Calu3 (cell line): ENCODE data around the gene KRTAP2-3. TPM values are rescaled to one million over a fixed set of nuclear protein-coding genes. Genes with fewer than 3 reads are reported as not detected.

Source experiments
- BruUV-seq: library from RNA; stranded (reverse); fragments of 400-500 nt; replicated peaks from 2 replicates; lab custom pipeline; 2021; lab: Mats Ljungman, UMichigan
- CTCF ChIA-PET: fragments of 300-600 bp; sonication (Branson Sonifier 250); formaldehyde crosslinking; loops from one replicate; lab custom pipeline; 2022; ENCODE audit warnings: antibody characterized with exemption; lab: Charles Lee
- DNase-seq: peaks from one replicate; pipeline ENCODE4 v3.0.0; 2022
- H3K27ac Mint-ChIP-seq: one replicate; pipeline ENCODE4 v1.8.0; 2022; ENCODE audit warnings: mixed read lengths; ENCODE audit not compliant: unreplicated experiment
- H3K27me3 Mint-ChIP-seq: one replicate; pipeline ENCODE4 v1.8.0; 2022; ENCODE audit warnings: mixed read lengths; ENCODE audit not compliant: unreplicated experiment
- H3K36me3 Mint-ChIP-seq: one replicate; pipeline ENCODE4 v1.8.0; 2022; ENCODE audit warnings: mild to moderate bottlenecking, moderate library complexity, mixed read lengths; ENCODE audit not compliant: insufficient read depth, unreplicated experiment
- H3K4me1 Mint-ChIP-seq: one replicate; pipeline ENCODE4 v1.8.0; 2022; ENCODE audit warnings: mild to moderate bottlenecking, low read depth, mixed read lengths; ENCODE audit not compliant: unreplicated experiment
- H3K4me3 Mint-ChIP-seq: one replicate; pipeline ENCODE4 v1.8.0; 2022; ENCODE audit warnings: mild to moderate bottlenecking, low read depth, moderate library complexity, mixed read lengths; ENCODE audit not compliant: unreplicated experiment
- H3K9me3 Mint-ChIP-seq: one replicate; pipeline ENCODE4 v1.8.0; 2022; ENCODE audit warnings: low read depth, mixed read lengths; ENCODE audit not compliant: unreplicated experiment
- CTCF ChIP-seq: fragments of 200-600 bp; IDR thresholded peaks from one replicate; pipeline ENCODE4 v1.8.0; 2022; ENCODE audit warnings: antibody characterized with exemption; ENCODE audit not compliant: unreplicated experiment
- intact Hi-C: fragments of 100-400 bp; cut with micrococcal nuclease; formaldehyde crosslinking; loops from one replicate; pipeline ENCODE4 v1.10.0; 2022; ENCODE audit not compliant: unreplicated experiment
- total RNA-seq: library from RNA; stranded (reverse); gene quantifications from 2 replicates; pipeline ENCODE4 v1.2.3, GENCODE V29; 2022

Gene KRTAP2-3
- total RNA-seq, 1 experiment from 2014 or later, result 18.2 TPM

- CTCF ChIA-PET, result interaction anchor here (0.7 to 1.6 kb wide), 5 partner anchors 10 to 251 kb away, joined by 3 to 7 read pairs (median 4); partner anchors contain the start of gene KRTAP3-1
- no TSS peak for BruUV-seq
Measured at GRCh38 chr17:41019415-41019814, 40.5 kb downstream of the KRTAP2-3 start.

GRCh38 chr17:41018541-41018940 is 41.4 kb downstream of the KRTAP2-3 start:
- no peaks in the 10 kb centered on the region for H3K36me3 Mint-ChIP-seq
- no peak for DNase-seq
- H3K27me3 Mint-ChIP-seq, result no peaks in the 10 kb centered on the region
- intact Hi-C loops, result no loop called here
- BruUV-seq, result no TSS peak
- CTCF ChIA-PET, result interaction anchor here (0.6 to 1.6 kb wide), 3 partner anchors 8 to 488 kb away, joined by 3 to 7 read pairs (median 3); partner anchors contain the start of gene KRTAP1-5
- peaks cover 3% of the 10 kb centered on the region for H3K9me3 Mint-ChIP-seq
- H3K27ac Mint-ChIP-seq, result no peak overlapping the region
- no peak overlapping the region for H3K4me3 Mint-ChIP-seq
- TF ChIP-seq CTCF, result no peak
- peaks cover 28% of the 10 kb centered on the region for H3K4me1 Mint-ChIP-seq

More at GRCh38 chr17:41019415-41019814, 40.5 kb downstream of the KRTAP2-3 start:
- intact Hi-C loops, result no loop called here
- no peak for TF ChIP-seq CTCF
- DNase-seq, result no peak
- peaks cover 3% of the 10 kb centered on the region for H3K9me3 Mint-ChIP-seq
- H3K36me3 Mint-ChIP-seq, result no peaks in the 10 kb centered on the region
- H3K4me3 Mint-ChIP-seq, result no peak overlapping the region
- peaks cover 33% of the 10 kb centered on the region for H3K4me1 Mint-ChIP-seq
- H3K27me3 Mint-ChIP-seq, result no peaks in the 10 kb centered on the region
- H3K27ac Mint-ChIP-seq, result no peak overlapping the region

- H3K27ac Mint-ChIP-seq, result no peak overlapping the region
- no peak for DNase-seq
- H3K27me3 Mint-ChIP-seq, result no peaks in the 10 kb centered on the region
- H3K4me1 Mint-ChIP-seq, result peaks cover 39% of the 10 kb centered on the region
- H3K9me3 Mint-ChIP-seq, result no peaks in the 10 kb centered on the region
- no TSS peak for BruUV-seq
- H3K4me3 Mint-ChIP-seq, result no peak overlapping the region
- H3K36me3 Mint-ChIP-seq, result no peaks in the 10 kb centered on the region
- intact Hi-C loops, result no loop called here
- CTCF ChIA-PET, result interaction anchor here (0.6 to 1.8 kb wide), 4 partner anchors 42 to 81 kb away, joined by 3 to 5 read pairs (median 4); no protein-coding TSS in a partner anchor
- TF ChIP-seq CTCF, result no peak
Measured at GRCh38 chr17:41016578-41017215, 43.2 kb downstream of the KRTAP2-3 start.

GRCh38 chr17:41015454-41015853 is 44.5 kb downstream of the KRTAP2-3 start:
- intact Hi-C loops, result no loop called here
- H3K27ac Mint-ChIP-seq, result no peak overlapping the region
- CTCF ChIA-PET, result interaction anchor here (0.6 to 2.2 kb wide), 5 partner anchors 45 to 80 kb away, joined by 3 to 6 read pairs (median 4); no protein-coding TSS in a partner anchor
- no peak for TF ChIP-seq CTCF
- peaks cover 4% of the 10 kb centered on the region for H3K9me3 Mint-ChIP-seq
- H3K27me3 Mint-ChIP-seq, result no peaks in the 10 kb centered on the region
- H3K4me1 Mint-ChIP-seq, result peaks cover 50% of the 10 kb centered on the region
- BruUV-seq, result no TSS peak
- no peak for DNase-seq
- no peak overlapping the region for H3K4me3 Mint-ChIP-seq
- no peaks in the 10 kb centered on the region for H3K36me3 Mint-ChIP-seq
